WERI-Rb-1 (cell line): ENCODE results near the gene AIRE.

ENCODE experiments used
- DNase-seq: peaks from one replicate; pipeline ENCODE4 v3.0.0-alpha.2; 2020
- H3K27ac ChIP-seq: fragments of 250-450 bp; sonication (Bioruptor Pico); 2 replicates; pipeline ENCODE4 v1.5.1; 2020; ENCODE audit warnings: mild to moderate bottlenecking, moderate library complexity
- H3K27me3 ChIP-seq: fragments of 250-450 bp; sonication (Bioruptor Pico); 2 replicates; pipeline ENCODE4 v1.5.1; 2021; ENCODE audit warnings: mild to moderate bottlenecking, low read depth, moderate library complexity; ENCODE audit not compliant: insufficient read depth, severe bottlenecking
- H3K36me3 ChIP-seq: fragments of 250-450 bp; sonication (Bioruptor Pico); 2 replicates; pipeline ENCODE4 v1.5.1; 2020; ENCODE audit warnings: mild to moderate bottlenecking, moderate library complexity
- H3K4me3 ChIP-seq: 2 replicates; pipeline ENCODE4 v1.5.1; 2011; ENCODE audit warnings: low read depth, mild to moderate bottlenecking, control low read depth, low read length
- H3K9me3 ChIP-seq: fragments of 250-450 bp; sonication (Bioruptor Pico); 2 replicates; pipeline ENCODE4 v1.5.1; 2021; ENCODE audit warnings: mild to moderate bottlenecking, moderate library complexity; ENCODE audit not compliant: severe bottlenecking
- TF ChIP-seq, protein P1 (sequence below): IDR thresholded peaks from 2 replicates; pipeline ENCODE4 v1.5.1; 2011; ENCODE audit warnings: low read depth, mild to moderate bottlenecking, control low read depth, inconsistent platforms, low read length

AIRE gene

DNA sequence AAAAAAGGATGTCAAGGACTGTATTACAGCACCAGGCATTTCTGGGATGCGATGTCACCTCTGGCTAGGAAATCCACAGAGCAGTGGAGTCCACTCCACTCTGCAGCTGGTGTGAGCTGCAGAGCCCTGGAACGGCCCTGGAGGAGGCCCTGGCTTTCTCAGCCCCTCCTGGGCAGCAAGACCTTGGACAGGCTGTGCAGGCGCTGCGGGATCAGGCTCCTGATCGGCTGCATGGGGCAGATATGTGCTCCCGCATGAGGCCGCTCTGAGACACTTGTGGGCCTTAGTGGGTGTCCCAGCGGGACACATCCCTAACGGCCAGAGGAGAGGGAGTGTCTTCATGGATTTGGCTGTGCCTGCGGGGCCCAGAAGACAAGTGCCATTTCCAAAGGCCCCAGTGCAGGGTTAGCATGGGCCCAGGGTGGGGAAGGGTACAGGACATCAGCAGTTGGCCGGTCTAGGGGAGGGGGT is 30.1 kb upstream of the AIRE start:
- no peaks in the 10 kb centered on the region for H3K27me3 ChIP-seq
- no peak overlapping the region for H3K4me3 ChIP-seq
- peaks cover 11% of the 10 kb centered on the region for H3K9me3 ChIP-seq
- H3K36me3 ChIP-seq, result no peaks in the 10 kb centered on the region
- TF ChIP-seq, protein P1, sequence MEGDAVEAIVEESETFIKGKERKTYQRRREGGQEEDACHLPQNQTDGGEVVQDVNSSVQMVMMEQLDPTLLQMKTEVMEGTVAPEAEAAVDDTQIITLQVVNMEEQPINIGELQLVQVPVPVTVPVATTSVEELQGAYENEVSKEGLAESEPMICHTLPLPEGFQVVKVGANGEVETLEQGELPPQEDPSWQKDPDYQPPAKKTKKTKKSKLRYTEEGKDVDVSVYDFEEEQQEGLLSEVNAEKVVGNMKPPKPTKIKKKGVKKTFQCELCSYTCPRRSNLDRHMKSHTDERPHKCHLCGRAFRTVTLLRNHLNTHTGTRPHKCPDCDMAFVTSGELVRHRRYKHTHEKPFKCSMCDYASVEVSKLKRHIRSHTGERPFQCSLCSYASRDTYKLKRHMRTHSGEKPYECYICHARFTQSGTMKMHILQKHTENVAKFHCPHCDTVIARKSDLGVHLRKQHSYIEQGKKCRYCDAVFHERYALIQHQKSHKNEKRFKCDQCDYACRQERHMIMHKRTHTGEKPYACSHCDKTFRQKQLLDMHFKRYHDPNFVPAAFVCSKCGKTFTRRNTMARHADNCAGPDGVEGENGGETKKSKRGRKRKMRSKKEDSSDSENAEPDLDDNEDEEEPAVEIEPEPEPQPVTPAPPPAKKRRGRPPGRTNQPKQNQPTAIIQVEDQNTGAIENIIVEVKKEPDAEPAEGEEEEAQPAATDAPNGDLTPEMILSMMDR, result no peak
- peak; percentile 7 for DNase-seq
- no peak overlapping the region for H3K27ac ChIP-seq

DNA sequence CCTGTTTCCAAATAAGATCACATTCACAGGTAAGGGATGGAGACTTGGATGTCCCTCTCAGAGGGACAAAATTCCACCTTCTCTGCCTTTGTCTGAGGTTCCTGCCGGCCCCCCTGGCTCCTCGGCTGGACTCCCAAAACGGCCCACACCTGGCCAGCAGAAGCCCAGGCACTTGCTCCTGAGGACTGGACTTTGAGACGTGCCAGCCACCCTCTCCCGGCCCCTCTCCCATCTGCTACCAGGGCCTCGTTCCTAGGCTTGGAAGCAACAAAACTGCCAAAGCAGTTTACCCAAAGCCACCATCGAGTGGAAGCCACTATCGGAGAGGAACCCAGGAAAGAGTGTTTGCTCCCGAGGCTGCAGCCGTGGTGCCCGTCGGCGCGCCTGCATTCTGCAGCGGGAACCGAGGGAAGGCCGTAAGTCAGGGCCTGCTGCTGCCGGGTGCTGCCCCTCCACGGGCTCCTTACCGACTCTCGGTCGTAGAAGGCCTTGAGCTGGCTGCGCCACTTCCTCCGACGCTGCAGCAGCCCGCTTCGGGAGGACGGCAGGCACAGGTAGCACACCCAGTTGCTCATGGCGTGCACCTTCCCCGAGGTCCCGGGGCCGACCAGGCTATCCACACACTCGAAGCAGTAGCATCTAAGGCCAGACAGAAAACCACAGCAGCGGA is 27.5 kb upstream of the AIRE start:
- Histone ChIP-seq H3K27me3 (no peaks in the 10 kb centered on the region), H3K36me3 (no peaks in the 10 kb centered on the region), H3K4me3 (no peak overlapping the region), H3K9me3 (peaks cover 11% of the 10 kb centered on the region), H3K27ac (no peak overlapping the region)
- DNase-seq, result no peak
- TF ChIP-seq, protein P1, result no peak

DNA sequence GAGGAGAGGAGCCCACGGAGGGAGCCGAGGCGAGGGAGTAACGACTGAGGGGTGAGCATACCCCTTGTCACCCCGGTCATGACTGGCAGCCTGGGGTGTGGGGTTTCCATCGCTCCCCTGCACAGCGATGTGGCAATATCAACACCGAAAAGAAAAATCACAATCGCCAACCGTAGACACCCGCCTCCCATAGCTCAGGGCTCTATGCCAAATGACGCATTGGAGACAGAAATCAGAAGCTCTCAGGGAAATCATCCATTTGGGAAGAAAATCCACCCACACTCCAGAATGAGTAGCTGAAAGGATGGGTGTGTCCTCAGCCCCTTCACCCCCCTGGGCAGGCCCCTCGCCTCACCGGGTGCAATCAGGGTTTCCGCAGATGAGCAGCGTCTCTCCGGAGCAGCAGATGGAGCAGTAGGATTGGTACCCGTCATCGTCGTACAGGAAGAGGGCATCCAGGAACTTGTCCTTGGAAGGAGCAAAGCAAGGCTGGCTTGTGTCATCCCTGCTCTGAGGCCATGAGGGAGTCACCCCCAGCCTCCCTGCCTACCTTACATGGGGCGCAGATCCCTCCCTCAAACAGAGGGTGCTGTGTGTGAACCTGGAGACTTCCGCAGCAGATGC is 26.5 kb upstream of the AIRE start:
- no peak overlapping the region for H3K4me3 ChIP-seq
- no peak overlapping the region for H3K27ac ChIP-seq
- H3K36me3 ChIP-seq, result no peaks in the 10 kb centered on the region
- peaks cover 9% of the 10 kb centered on the region for H3K9me3 ChIP-seq
- no peaks in the 10 kb centered on the region for H3K27me3 ChIP-seq
- no peak for DNase-seq
- TF ChIP-seq, protein P1, result no peak

DNA sequence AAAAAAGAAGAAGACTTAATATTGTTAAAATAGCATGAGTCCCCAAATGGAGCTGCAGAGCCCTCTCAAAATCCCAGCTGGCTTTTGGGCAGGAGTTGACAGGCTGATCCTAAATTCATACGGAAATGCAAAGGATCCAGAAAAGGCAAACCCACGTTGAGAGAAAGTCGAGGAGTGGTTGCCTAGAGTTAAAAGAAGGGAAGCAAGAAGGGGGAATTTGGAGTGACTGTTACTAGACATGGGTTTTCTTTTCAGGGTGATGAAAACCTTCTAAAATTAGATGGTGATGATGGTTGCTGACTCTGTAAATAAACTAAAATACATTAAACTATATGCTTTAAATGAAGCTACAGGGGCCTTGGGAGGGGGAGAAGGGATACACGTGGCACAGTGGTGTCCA is 25.6 kb upstream of the AIRE start:
- no peaks in the 10 kb centered on the region for H3K27me3 ChIP-seq

DNA sequence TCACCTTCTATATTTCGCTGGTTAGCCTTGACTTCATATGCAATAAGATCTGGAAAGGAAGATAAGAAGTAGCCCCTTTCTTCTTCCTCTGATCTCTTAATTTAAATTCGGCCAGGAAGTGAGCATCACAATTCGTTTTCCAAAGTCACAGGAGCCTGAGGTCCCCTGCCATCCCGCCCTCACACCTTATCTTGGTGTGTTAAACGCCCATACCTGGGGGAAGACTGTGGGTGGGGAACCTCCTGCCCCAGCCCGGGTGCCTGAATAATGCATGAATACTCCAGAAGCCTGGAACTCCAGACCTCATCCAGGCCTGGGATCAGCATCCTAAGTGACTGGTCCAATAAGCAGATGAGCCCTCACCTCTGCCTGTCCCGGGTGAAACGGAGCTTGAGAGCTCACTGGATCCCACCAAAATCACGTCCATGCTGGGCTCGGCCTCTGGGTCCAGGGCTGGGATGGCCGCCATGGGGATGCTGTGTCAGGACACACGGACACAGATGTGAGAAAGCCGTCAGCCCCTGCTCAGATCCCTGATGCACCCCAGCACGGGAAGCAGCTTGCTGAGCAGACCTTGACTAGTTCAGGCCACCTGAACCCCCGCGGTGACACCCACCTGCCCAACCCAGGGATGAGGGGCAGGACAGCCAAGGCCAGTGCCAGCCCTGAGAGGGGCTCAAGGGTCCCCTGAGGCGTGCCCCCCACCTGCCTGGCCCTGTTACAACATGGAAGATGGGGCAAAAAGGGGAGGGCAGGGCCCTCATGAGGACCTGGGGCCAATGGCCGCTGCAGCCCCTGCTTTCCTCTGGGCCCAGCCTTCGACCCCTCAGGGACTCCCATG is 24.7 kb upstream of the AIRE start:
- TF ChIP-seq, protein P1, result no peak
- H3K27me3 ChIP-seq, result no peaks in the 10 kb centered on the region
- DNase-seq, result no peak
- peaks cover 9% of the 10 kb centered on the region for H3K9me3 ChIP-seq
- H3K4me3 ChIP-seq, result no peak overlapping the region
- peak overlapping the region; percentile 62 for H3K27ac ChIP-seq
- no peaks in the 10 kb centered on the region for H3K36me3 ChIP-seq

More for the DNA sequence above, 25.6 kb upstream of the AIRE start:
- TF ChIP-seq, protein P1, result no peak
- DNase-seq, result no peak
- H3K9me3 ChIP-seq, result peaks cover 9% of the 10 kb centered on the region
- no peak overlapping the region for H3K27ac ChIP-seq
- no peak overlapping the region for H3K4me3 ChIP-seq
- H3K36me3 ChIP-seq, result no peaks in the 10 kb centered on the region
